HG02610 (cell line): ENCODE measurements around the gene MAGI1.
A peak's percentile ranks its signal among the peaks of the same experiment; 100 is the strongest.
"Not testable (repeated sequence)": the region's sequence is repeated elsewhere in the genome, so short reads cannot be mapped to it uniquely, and the experiment has no call there.

Experiments used
- ATAC-seq: cut with Tn5 transposase; IDR thresholded peaks from one replicate; pipeline ENCODE4 v1.9.1; 2021; ENCODE audit warnings: mild to moderate bottlenecking, moderate library complexity; ENCODE audit not compliant: unreplicated experiment

The MAGI1 gene

GRCh38 chr3:66038726-66039589 is at the start of gene MAGI1:
Gene MAGI1, minus strand, starts transcription at chr3:66038918. Its CDS starts 610 bp downstream, at chr3:66038308.
- peak; percentile 83 for ATAC-seq

- ATAC-seq: no peak
Measured at GRCh38 chr3:66083784-66084213, 45.1 kb upstream of the MAGI1 start.

DNA sequence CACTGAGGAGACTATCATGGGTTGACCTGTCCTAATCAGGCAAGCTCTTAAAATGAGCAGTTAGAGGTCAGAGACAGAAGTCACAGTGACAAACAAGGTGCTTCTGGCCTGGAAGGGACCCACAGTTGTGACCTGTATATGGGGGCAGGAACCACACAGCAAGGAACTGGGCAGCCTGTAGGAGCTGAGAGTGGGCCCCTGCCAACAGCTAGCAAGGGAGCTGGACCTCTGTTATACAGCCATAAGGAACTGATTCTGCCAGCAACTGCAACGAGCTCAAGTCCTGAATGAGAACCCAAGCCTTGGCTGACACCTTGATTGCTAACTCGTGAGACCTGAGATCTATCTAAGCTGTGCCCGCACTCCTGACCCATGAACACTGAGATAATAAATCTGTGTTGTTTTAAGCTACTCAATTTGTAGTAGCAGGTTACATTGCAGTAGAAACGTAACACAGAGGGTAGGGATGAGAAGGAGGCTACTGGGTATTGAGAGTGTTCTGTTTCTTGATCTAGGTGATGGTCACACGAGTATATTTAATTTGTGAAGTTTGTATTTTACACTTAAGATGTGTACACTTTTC is 44.5 kb upstream of the MAGI1 start:
- ATAC-seq: no peak

GRCh38 chr3:66082679-66083078 is 44.0 kb upstream of the MAGI1 start:
- no peak for ATAC-seq

GRCh38 chr3:66080167-66080566 is 41.4 kb upstream of the MAGI1 start:
- ATAC-seq: no peak

DNA sequence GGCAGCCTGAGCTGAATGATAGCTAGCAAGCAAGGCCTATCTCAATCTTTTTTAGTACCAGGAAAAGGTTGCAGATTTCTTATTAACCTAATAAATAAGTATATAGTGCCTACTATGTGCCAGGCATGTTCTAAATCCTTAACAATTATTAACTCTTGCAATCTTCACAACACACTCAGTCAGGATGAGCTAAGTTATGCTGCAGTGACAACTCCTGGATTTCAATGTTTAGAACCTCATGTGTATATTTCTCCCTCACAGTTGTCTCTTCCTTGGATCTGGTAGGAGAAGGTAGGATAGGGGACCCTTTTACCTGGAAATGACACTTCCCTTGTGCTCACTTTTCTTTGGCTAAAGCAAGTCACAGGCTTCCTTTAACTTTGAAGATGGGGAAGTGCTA is 39.3 kb upstream of the MAGI1 start:
- ATAC-seq: no peak

GRCh38 chr3:66076861-66077470 is 38.2 kb upstream of the MAGI1 start:
- no peak for ATAC-seq

DNA sequence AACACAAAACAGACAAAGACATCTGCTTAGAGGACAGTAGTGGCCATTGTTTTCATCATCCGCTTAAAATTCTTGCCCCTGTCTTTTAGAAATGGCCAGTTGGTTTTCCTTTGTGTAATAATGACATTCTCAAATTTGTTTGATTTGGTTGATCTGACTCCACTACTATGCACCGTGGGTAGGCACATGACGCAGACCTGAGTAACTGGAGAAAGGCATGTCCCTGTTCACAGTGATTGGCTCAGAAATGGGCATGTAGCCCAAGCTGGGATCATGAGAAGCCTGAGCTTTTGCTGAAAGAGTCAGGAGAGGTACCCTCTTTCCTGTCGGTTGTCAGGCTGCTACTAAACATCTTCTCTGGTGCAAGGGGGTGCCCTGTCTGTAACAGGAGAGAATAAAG is 36.6 kb upstream of the MAGI1 start:
- ATAC-seq: no peak

DNA sequence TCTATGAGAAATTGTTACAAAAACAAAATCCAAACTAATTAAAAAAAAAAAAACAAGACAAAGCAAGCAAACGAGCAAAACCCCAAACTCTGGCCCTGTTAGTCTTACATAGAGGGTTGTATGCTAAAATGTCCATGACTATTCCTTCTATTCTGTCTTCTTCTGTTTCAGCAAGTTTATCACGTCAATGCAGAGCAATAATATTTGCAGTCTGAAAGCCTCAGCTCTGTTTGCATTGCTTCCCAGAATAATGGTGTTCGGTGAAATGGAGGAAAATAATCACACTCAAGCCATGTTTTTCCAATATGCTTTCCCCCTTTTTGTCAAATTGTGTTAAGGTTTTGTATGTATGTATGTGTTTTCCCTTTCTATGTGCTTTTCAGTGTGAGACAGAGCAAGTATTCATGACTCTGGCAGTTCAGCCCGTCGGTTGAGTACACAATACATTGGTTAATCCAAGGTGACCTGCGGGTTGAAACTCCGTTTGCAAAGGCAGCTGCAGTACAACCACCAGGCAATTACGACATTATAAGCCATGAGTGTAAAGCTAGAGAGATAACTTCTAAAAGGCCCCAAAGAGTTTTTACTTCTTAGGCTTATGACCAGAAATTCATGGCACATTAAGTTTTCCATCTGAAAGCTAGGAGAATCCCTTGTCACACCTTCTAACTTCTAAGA is 34.9 kb upstream of the MAGI1 start:
- no peak for ATAC-seq

GRCh38 chr3:66068255-66068654 is 29.5 kb upstream of the MAGI1 start:
- no peak for ATAC-seq

DNA sequence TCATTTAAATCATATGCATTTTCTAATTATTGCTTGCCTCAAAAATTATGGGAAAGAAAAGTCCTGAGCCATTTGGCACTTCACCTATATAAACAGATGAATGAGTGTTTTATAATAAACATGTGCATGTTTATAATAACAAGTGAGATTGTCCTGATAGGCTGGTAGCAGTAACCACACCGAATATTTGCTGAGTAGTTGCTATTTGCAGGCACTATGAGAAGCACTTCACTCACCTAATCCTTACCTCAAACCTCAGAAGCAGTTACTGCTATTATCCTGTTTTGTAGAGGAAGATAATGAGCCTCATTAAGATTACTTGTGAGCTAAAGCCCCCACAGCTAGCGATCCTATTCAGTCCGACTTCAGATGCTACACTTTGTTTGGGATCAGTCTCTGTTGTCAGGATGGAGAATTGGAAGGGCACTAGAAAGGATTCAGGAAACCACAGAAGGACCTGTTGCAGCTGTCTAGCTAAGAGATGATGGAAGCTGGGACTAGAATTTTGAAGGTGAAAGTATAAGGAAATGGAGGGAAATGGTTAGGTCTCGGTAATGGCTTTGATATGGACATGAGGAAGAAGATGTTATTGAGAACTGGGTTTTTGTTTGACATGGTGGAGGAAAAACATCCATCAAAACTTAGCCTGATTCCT is 28.4 kb upstream of the MAGI1 start:
- ATAC-seq: no peak

DNA sequence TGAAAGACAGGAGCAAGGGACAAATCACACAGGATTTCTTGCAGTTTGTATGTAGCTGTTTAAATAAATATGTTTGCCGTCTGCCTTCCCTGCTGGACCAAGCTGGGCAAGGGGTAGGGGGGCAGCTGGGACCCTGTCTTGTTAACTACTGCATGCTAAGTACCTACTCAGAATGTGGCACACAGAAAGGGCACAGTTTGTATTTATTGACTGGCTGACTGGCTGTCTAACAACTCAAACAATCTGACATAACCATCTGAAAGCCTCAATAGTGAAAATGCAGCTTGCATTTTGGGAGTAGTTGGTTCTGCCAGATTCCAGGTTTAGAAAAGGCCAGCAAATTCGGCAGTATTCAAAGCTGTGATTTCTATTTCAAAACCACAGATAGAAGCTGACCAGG is 16.6 kb upstream of the MAGI1 start:
- no peak for ATAC-seq

DNA sequence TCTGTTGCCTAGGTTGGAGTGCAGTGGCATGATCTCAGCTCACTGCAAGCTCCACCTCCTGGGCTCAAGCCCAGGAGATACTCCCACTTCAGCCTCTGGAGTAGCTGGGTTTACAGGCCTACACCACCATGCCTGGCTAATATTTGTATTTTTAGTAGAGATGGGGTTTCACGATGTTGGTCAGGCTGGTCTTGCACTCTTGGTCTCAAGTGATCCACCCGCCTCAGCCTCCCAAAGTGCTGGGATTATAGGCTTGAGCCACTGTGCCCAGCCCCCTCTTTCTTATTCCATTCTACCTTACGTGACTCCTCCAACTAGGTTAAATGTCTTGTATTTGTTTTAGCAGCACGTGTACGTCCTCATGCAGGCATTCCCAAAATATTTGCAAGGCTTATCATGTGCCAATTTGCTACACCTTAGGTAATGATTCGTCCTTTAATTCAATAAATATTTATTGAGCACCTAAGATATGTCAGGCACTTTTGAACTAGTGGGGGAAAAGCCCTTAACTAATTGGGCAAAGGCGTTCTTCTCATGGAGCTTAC is 14.9 kb upstream of the MAGI1 start:
- ATAC-seq: no peak

GRCh38 chr3:66052721-66053549 is 14.2 kb upstream of the MAGI1 start:
- no peak for ATAC-seq

DNA sequence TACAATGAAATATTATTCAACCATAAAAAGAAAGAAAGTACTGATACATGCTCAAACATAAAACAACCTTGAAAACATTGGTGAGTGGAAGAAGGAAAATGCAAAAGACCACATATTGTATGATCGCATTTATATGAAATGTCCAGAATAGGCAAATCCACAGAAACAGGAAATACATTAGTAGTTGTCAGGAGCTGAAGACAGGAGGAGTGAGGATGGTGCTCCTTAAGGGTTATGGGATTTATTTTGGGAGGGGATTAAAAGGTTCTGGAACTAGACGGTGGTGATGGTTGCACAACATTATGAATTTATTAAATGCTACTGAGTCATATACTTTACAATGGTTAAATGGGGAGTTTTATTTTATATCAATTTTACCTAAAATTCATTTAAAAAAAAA is 12.1 kb upstream of the MAGI1 start:
- ATAC-seq: no peak

DNA sequence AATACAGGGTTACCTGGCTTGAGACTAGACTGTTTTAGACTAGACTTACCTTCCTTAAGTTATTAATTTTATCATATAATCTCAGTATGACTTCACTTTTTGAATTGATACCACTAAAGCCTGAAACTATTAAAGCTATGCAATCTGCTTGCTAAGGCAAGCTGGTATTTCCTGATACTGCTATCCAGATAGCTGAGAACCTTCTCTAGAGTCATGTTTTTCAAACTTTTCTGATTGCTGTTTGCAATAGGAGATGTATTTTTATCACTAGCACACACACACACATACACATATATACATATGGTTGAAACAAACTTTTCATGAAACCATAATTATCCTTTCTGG is 9.3 kb upstream of the MAGI1 start:
- no peak for ATAC-seq

- ATAC-seq: no peak
Measured at GRCh38 chr3:66047311-66048050, 8.8 kb upstream of the MAGI1 start.

GRCh38 chr3:66046321-66046720 is 7.6 kb upstream of the MAGI1 start:
- ATAC-seq: not testable (repeated sequence)

GRCh38 chr3:66041828-66042227 is 3.1 kb upstream of the MAGI1 start:
- no peak for ATAC-seq
